ENCODE measurements around the gene SLC36A3.

The SLC36A3 gene

DNA sequence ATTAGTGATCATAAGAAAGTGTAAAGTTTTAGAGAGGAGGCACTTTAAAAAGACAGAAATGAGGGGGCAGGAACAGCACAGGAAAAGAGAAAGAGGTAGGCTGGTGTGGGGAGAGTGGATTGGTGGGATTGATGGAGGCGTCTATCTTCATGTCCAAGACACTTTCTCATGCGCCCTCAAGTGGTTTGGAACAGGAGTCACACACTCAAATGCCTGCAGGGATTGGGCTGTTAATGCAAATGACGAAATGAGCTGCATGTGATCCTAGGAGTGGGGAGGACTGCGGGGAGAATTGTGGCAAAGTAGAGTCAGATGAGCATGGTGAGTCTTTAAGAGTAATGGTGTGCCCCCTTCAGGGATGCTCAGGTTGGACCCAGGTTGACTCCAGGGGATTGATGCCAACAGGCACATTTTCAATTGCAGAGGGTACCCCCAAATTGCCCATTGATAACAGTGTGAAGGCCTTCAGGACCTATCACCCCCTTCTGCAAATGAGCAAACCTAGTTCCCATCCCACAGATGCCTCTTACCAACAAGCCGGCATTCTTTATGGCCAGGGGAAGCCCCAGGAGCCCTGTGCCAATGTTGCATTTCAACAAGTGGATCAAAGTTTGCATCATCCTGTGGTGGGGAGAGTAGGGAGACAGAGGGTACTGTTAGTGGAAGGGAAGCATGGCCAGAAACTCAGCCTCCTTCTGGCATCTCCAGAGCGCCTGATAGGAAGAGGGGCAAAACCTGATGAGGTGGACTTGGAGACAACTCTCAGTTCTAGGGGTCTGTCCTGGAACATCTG is 5.3 kb downstream of the SLC36A3 start:
- DNase-seq (ENCODE audit: low spot score): peak; percentile 80

GRCh38 chr5:151296974-151297373 is 6.6 kb downstream of the SLC36A3 start:
- DNase-seq (ENCODE audit: low spot score): peak; percentile 74

DNA sequence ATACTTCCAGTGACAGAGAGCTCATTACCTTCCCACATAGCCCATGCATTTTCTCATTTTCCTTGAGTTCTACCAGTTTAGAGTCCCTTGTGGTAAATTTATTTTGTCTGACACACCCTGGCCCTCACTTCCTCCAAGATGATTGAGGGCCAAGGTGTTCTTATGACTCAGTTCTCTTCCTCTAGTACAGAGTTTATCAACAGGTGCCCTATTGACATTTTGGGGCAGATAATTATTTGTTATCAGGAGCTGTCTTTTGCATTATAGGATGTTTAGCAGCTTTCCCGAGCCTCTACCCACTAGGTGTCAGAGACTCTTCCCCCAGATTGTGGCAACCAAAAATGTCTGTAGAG is 7.1 kb downstream of the SLC36A3 start:
- no peak for DNase-seq (ENCODE audit: low spot score)

DNA sequence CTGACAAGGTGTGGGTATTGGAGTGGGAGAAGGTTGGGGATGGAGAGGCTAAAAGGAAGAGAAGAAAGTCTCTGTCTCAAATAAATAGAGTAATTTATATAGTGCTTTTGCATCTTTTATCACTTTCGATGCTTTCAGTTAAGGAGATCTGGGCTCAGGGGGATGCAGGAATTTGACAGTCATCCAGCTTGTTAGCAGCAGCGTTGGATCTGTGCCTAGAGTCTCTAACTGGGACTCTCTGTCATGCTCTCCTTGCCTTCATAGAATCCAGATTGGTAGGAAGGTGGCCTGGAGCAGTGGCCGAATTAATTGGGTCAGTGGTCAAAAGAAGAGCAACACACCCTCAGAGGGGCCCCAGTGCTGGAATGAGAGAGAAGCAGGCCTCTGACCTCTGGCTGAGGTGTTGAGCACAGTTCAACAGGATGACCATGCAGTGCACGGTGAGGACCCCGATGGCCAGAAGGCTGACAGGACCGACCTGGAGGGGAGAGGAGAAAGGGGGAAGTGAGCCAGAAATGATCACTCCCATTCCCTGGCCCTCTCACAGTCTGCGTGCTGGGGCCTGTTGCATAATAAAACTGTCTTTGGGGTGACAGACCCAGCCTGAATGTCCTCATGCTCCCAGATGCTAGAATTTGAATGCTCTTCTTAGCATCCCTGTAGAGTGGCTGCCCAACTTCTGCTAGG is 7.6 kb downstream of the SLC36A3 start:
- DNase-seq (ENCODE audit: low spot score): no peak

DNA sequence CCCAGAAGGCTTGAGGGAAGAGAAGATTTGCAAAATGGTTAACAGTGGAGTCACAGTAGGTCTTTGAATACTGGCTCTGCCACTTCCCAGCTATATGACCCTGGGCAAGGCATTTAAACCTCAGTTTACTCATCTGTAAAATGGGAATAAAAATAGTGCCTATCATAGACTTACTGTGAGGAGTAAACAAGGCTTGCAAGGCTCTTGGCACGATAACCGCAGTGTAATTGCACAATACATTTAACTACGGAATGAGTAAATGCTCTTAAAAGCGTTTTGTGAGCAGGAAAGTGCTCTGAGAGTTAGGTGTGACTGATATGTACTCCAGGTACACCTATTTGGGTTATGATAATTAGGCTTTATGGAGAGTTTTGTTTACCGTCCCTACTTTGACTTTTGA is 8.4 kb downstream of the SLC36A3 start:
- no peak for DNase-seq (ENCODE audit: low spot score)

DNA sequence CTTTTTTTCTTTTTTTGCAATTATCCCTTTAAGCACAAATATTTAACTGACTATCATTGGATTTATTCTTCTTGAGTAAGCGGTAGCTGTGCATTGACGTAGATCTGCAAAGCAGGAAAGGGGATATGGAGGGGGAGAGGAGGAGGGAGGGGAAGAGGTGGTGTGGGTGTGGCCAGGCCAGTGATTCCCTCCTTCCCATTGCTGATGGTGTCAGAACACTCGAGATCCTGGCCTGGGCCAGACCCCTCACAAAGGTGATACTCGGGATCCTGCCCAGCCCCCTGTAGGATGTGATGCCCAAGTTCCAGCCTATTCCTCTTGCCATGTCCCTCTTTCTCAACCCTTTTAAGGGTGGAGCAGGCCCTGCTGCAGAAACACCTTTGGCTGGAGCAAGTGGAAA is 9.9 kb downstream of the SLC36A3 start:
- no peak for DNase-seq (ENCODE audit: low spot score)

DNA sequence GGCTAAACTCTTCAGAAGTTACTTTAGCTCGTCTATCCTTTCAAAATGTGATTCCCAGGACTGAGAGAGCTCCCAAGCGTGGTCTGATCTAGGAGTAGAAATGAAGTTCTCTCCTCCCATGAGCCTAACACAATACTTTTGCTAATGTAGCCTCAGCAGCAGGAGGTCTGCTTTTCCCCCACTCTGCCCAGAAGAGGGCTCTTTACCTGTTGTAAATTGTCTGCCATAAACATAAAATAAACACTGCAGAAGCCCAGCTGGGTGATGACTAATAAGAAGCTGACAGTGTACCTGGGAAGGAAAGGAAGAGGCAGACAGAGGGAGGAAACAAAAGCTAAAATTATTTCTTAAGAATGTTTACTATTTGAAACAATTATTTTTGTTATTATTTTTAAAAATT is 15.4 kb downstream of the SLC36A3 start:
- DNase-seq (ENCODE audit: low spot score): peak; percentile 82

DNA sequence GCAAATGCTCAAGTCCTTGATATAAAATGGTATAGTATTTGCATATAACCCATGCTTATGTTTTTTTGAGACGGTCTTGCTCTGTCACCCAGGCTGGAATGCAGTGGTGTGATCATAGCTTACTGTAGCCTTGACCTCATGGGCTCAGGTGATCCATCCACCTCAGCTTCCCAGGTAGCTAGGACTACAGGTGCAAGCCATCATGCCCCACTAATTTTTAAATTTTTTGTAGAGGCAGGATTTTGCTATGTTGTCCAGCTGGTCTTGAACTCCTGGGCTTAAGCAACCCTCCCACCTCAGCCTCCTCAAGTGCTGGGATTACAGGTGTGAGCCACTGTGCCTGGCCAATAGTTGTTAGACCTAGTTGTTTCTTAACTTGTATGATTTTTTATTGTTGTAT is 17.3 kb downstream of the SLC36A3 start:
- DNase-seq (ENCODE audit: low spot score): no peak

DNA sequence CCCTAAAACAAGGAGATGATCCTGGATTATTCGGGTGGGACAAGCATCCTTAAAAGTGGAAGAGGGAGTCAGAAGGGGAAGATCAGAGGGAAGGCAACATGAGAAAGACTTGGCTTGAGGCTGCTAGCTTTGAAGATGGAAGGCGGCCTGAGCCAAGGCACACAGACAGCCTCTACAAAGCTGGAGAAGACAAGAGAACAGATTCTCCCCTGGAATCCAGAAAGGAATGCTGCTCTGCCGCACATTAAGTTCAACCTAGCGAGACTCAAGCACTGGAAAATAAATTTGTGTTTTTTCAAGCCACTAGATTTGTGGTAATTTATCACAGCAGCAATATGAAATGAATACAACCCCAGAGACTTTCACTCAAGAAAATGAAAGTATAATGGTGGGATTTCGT is 17.9 kb downstream of the SLC36A3 start:
- DNase-seq (ENCODE audit: low spot score): no peak

- DNase-seq (ENCODE audit: low spot score): no peak
These were observed 19.1 kb downstream of the SLC36A3 start for GRCh38 chr5:151284392-151284967.

DNA sequence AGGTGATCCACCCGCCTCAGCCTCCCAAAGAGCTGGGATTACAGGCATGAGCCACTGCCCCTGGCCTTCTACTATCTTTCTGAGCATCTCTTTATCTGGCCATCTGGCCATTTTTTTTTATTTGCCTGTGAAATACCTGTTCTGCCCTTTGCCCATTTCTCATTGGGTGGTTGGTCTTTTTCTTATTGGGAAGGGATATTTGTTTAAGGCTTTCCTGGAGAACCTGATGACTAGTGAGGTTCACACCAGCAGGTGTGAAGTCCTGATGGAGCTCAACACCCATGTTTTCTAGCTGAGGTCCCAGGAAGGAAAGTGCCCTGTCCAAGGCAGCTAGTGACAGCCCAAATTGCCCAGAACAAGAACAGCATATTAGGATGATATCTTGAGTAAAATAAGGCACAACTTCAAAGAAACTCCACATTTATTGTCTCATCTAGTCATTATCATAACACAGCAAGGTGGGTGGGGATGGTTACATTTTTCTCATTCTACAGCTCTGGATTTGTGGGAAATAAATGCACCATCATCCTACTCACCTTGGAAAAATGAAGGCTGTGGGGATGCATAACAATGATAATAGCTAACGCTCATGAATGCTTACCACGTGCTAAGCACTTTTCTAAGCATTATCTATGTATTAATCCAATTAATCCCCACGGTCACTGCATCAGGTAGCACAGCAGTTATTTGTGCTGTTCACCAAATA is 20.3 kb downstream of the SLC36A3 start:
- peak; percentile 32 for DNase-seq (ENCODE audit: low spot score)

- DNase-seq (ENCODE audit: low spot score): no peak
These were observed 22.4 kb downstream of the SLC36A3 start for GRCh38 chr5:151281001-151281639.

GRCh38 chr5:151280443-151280842 is 23.1 kb downstream of the SLC36A3 start:
- DNase-seq (ENCODE audit: low spot score): no peak

DNA sequence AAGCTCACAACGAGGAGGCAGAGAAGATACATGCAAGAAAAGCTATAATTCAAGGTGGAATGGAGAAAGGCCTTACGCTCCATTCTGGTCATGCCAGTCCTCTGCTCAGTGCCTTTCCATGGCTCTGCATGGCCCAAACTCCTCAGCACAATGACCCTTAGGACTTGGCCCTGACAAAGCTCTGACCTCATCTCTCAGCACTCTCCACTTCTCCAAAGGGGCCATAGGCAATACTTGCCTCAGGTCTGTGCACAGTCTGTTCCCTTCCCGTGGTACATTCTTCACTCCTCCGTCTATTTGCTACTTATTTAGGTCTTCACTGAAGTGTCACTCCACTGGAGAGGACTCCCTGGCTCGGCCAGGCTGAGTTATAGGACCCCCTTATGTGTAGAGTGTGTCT is 24.7 kb downstream of the SLC36A3 start:
- no peak for DNase-seq (ENCODE audit: low spot score)

DNA sequence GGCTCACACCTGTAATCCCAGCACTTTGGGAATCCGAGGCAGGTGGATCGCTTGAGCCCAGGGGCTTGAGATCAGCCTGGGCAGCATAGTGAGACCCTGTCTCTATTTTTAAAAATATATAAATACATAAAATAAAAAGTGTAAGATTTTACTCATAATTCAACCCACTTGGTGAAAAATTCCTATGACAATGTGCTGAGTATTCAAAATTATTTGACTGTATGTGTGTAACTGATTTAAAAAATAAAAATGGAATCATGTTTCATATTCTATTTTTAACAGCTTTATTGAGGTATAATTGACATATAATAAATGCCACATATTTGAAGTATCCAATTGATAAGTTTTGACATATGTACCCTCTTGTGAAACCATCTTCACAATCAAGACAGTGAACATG is 27.8 kb downstream of the SLC36A3 start:
- DNase-seq (ENCODE audit: low spot score): no peak

DNA sequence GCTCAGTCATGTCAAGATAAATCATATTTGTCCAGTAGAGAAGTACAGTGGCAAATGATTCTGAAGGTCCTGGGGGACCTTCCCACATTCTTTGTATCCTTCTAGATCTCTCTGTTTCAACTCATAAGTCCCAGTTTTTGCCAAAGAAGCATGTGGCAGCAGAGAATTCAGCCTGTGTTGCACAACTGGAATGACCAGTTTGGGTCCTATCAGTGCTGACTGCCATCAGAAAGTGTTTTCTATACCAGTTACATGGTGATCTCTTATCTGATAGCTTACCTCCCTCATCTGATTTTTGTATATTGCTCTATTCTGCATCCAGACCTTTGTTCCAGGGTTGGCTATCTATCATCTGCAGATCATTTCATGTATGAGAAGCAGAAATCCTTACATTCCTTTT is 28.9 kb downstream of the SLC36A3 start:
- DNase-seq (ENCODE audit: low spot score): no peak

- DNase-seq (ENCODE audit: low spot score): no peak
These were observed 32.2 kb downstream of the SLC36A3 start for GRCh38 chr5:151271336-151271735.

DNA sequence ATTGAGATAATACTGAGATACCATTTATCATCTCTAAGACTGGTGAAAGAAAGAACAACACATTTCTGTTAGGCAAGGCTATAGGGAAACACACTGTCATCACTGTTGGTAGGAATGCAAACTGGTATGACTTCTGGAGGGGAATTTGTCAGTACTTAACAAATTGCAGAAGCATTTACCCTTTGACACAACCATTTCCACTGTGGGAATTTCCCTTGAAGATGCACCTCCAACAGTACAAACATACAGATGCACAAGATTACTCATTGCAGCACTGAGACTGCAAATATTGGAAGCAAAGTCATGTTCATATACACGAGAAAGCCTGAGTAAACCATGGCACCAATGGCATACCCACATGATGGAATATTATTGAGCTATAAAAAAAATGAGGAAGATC is 33.0 kb downstream of the SLC36A3 start:
- DNase-seq (ENCODE audit: low spot score): no peak

DNA sequence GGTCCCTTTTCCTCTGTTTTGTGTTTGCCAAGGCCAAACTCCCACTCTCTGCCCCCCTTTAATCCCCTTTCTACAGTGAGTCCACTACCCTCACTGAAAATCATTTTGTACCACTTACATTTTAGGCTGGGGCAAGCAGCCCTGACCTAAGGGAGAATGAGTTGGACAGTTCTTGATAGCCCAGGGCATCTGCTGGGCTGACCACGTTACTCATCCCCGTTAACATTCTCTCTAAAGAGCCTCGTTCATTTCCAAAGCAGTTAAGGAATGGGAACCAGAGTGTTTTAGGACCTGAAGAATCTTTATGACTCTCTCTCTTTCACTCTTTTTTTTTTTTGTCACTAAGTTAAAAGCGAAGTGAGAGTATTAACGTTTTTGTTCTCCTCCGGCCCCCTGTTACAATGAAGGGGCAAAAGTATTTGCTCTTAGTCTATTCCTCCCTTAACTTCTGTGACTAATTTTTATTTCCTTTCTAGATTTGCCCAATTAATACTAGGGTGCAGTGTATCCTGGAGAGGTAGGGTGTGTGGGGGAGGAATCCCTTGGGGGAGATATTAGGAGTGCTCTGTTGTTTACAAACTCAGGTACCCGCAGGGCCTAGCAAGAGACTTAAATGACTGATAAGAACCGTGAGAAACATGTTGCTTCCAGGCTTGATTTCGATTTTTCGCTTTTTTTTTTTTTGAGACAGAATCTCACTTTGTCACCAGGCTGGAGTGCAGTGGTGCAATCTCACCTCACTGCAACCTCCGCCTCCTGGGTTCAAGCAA is 35.9 kb downstream of the SLC36A3 start:
- no peak for DNase-seq (ENCODE audit: low spot score)

DNA sequence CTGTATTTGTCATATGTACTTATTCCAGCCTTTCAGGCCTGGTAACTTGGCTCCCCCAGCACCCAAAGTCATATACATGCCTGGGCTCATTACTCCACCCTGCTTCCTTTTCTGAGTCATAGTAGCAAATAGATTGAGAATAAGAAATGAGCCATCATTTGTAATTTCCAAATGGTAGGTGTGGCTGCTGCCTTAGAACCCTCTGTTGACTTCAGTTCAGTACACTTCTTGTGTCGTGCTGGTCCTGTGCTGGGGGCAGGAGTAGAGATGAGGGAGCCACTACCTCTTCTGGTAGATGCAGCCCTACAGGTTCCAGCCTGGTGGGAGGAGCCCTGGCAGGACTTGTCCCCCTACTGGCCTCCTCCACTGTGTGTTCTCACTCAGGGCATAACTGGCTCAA is 39.5 kb downstream of the SLC36A3 start:
- DNase-seq (ENCODE audit: low spot score): peak; percentile 15

- no peak for DNase-seq (ENCODE audit: low spot score)
These were observed 41.0 kb downstream of the SLC36A3 start for GRCh38 chr5:151262532-151262931.

- DNase-seq (ENCODE audit: low spot score): no peak
These were observed 43.6 kb downstream of the SLC36A3 start for GRCh38 chr5:151259931-151260330.

Measured in SW480 (cell line).